Transverse colon (tissue), 4 donors: Measurements from ENCODE around the gene AGAP1. TPM values are rescaled to one million over a fixed set of nuclear protein-coding genes. Genes with fewer than 3 reads are reported as not detected.

ENCODE experiments used
- DNase-seq: peaks from one replicate; pipeline ENCODE4 v3.0.0-alpha.2; 2019
- H3K27ac ChIP-seq, 4 donors: fragments of 200-600 bp; sonication (generic); 2 replicates each; pipeline ENCODE4 v1.5.1; 2016 to 2018; ENCODE audit warnings: inconsistent platforms in 4 of 4
- H3K27me3 ChIP-seq: fragments of 200-600 bp; sonication (generic); 2 replicates; pipeline ENCODE4 v1.5.1; 2017; ENCODE audit warnings: inconsistent platforms
- H3K36me3 ChIP-seq, 4 donors: fragments of 200-600 bp; sonication (generic); 2 replicates each; pipeline ENCODE4 v1.5.1; 2017 to 2019; ENCODE audit warnings: inconsistent platforms in 4 of 4
- H3K4me1 ChIP-seq, 4 donors: fragments of 200-600 bp; sonication (generic); 2 replicates each; pipeline ENCODE4 v1.5.1; 2017 to 2020; ENCODE audit warnings: inconsistent platforms in 4 of 4
- H3K4me3 ChIP-seq, 4 donors: fragments of 200-600 bp; sonication (generic); 1 replicate in 1 of 4; 2 replicates in 3 of 4; pipeline versions ENCODE4 v1.5.1 to v1.6.1; 2017 to 2019; ENCODE audit warnings: inconsistent platforms in 4 of 4
- H3K9me3 ChIP-seq, 2 donors: fragments of 200-600 bp; sonication (generic); 2 replicates each; pipeline ENCODE4 v1.5.1; 2017 to 2019; ENCODE audit warnings: inconsistent platforms in 2 of 2
- CTCF ChIP-seq, 5 experiments: fragments of 200-600 bp in 3 of 5; fragments of 450-650 bp in 2 of 5; sonication (generic) in 3 of 5; IDR thresholded peaks; 1 replicate in 2 of 5; 2 replicates in 3 of 5; pipeline ENCODE4 v1.5.1; 2016 to 2017; ENCODE audit warnings: antibody characterized with exemption in 5 of 5, inconsistent platforms in 3 of 5, mild to moderate bottlenecking in 2 of 5, moderate library complexity in 1 of 5
- EP300 ChIP-seq: sonication (generic); formaldehyde crosslinking; IDR thresholded peaks from one replicate; pipeline ENCODE4 v1.6.1; 2017; ENCODE audit warnings: antibody characterized with exemption, low read depth
- POLR2A ChIP-seq: fragments of 450-650 bp; IDR thresholded peaks from one replicate; pipeline ENCODE4 v1.6.1; 2016; ENCODE audit warnings: antibody characterized with exemption, mild to moderate bottlenecking, moderate library complexity
- POLR2AphosphoS5 ChIP-seq, 3 donors: sonication (generic); formaldehyde crosslinking; IDR thresholded peaks; one replicate each; pipeline ENCODE4 v1.6.1; 2016; ENCODE audit warnings: antibody characterized with exemption in 3 of 3
- WGBS, 2 donors: methylation state at CpG; one replicate each; pipeline ENCODE4 v1.1.5; 2018; ENCODE audit warnings: low coverage in 1 of 2; 5-methylcytosine and 5-hydroxymethylcytosine counted together
- in situ Hi-C, 4 donors: fragments of 200-750 bp; cut with MboI; loops; one replicate each; pipeline versions ENCODE4 v1.15.0 to v1.15.1; 2017; ENCODE audit warnings: low sequenced_read_pairs in 3 of 4, low pct_ligation_motif_present in 1 of 4, low pct_unique_long_range_greater_than_20kb in 1 of 4
- intact Hi-C: fragments of 100-400 bp; cut with DNase I; formaldehyde crosslinking; loops from one replicate; pipeline ENCODE4 v1.15.1; 2023; ENCODE audit warnings: low total_unique reads
- total RNA-seq, 4 donors: library from RNA; depleted of rRNA; stranded (reverse); fragments of >200 nt; gene quantifications; one replicate each; pipeline ENCODE4 v1.1.0, GENCODE V29; 2016

Gene AGAP1
- total RNA-seq, 4 donors from 2014 or later, result 56.1 to 96.9 (median 71.2) TPM

- Histone ChIP-seq H3K9me3 (no peaks in the 10 kb centered on the region), H3K4me3 (no peak overlapping the region), H3K36me3 (no peaks in the 10 kb centered on the region), H3K27me3 (no peaks in the 10 kb centered on the region), H3K4me1 (no peaks in the 10 kb centered on the region), H3K27ac (no peak overlapping the region)
- intact Hi-C loops, result no loop called here
- in situ Hi-C loops, result no loop called here
- TF ChIP-seq POLR2A (no peak), CTCF (IDR thresholded peaks at IDR 0.05) (no peak), EP300 (no peak), POLR2AphosphoS5 (IDR thresholded peaks at IDR 0.05) (no peak)
- no peak for DNase-seq
- whole genome bisulfite sequencing, 2 donors, result 65 to 77% methylated on average over 6 of the region's 6 CpGs
Observed at GRCh38 chr2:235951493-235951892, 457.6 kb downstream of the AGAP1 start.

GRCh38 chr2:235951982-235952381 is 458.1 kb downstream of the AGAP1 start:
- H3K4me3 ChIP-seq, result no peak overlapping the region
- H3K9me3 ChIP-seq, result no peaks in the 10 kb centered on the region
- TF ChIP-seq POLR2A, result no peak
- no peak for TF ChIP-seq POLR2AphosphoS5 (IDR thresholded peaks at IDR 0.05)
- TF ChIP-seq CTCF (IDR thresholded peaks at IDR 0.05), result no peak
- no peak for TF ChIP-seq EP300
- 36 to 55% methylated on average over 2 of the region's 2 CpGs for WGBS, 2 donors
- in situ Hi-C loops (no loop called here), intact Hi-C loops (no loop called here)
- no peaks in the 10 kb centered on the region for H3K27me3 ChIP-seq
- no peaks in the 10 kb centered on the region for H3K4me1 ChIP-seq
- no peak for DNase-seq
- no peaks in the 10 kb centered on the region for H3K36me3 ChIP-seq
- H3K27ac ChIP-seq, result no peak overlapping the region

GRCh38 chr2:235952714-235953113 is 458.9 kb downstream of the AGAP1 start:
- Histone ChIP-seq H3K4me3 (no peak overlapping the region), H3K36me3 (no peaks in the 10 kb centered on the region), H3K9me3 (no peaks in the 10 kb centered on the region), H3K4me1 (no peaks in the 10 kb centered on the region), H3K27me3 (no peaks in the 10 kb centered on the region), H3K27ac (no peak overlapping the region)
- TF ChIP-seq EP300 (no peak), POLR2A (no peak), CTCF (IDR thresholded peaks at IDR 0.05) (no peak), POLR2AphosphoS5 (IDR thresholded peaks at IDR 0.05) (no peak)
- 80 to 95% methylated on average over 4 to 10 of the region's 10 CpGs for WGBS, 2 donors
- intact Hi-C loops, result no loop called here
- in situ Hi-C loops, result no loop called here
- no peak for DNase-seq

- intact Hi-C loops, result no loop called here
- TF ChIP-seq POLR2A, result no peak
- TF ChIP-seq EP300, result no peak
- no peak for TF ChIP-seq POLR2AphosphoS5 (IDR thresholded peaks at IDR 0.05)
- TF ChIP-seq CTCF (IDR thresholded peaks at IDR 0.05), result no peak
- DNase-seq, result no peak
Observed at GRCh38 chr2:235954281-235954680, 460.4 kb downstream of the AGAP1 start.

More at GRCh38 chr2:235954281-235954680, 460.4 kb downstream of the AGAP1 start:
- Histone ChIP-seq H3K4me3 (no peak overlapping the region), H3K27me3 (no peaks in the 10 kb centered on the region), H3K9me3 (no peaks in the 10 kb centered on the region), H3K4me1 (no peaks in the 10 kb centered on the region), H3K36me3 (no peaks in the 10 kb centered on the region), H3K27ac (no peak overlapping the region)
- 90 to 97% methylated on average over 8 to 10 of the region's 10 CpGs for WGBS, 2 donors
- in situ Hi-C loops, result no loop called here
